ENCODE data around the gene AP5S1. TPM values are rescaled to one million over a fixed set of nuclear protein-coding genes. Genes with fewer than 3 reads are reported as not detected.

AP5S1 gene
- total and polyA plus RNA-seq, 10 donors = 5.3 to 19.0 (median 13.7) TPM

- no peak for DNase-seq
- Histone ChIP-seq H3K27ac (peak overlapping the region in 7 of 8 donors; percentile 85 to 96 (median 89)), H3K36me3 (no peaks in the 10 kb centered on the region), H3K4me1 (peaks cover 17 to 90% (median 65%) of the 10 kb centered on the region in 6 donors), H3K27me3 (replicated peaks in 1 of 7) (no peaks in the 10 kb centered on the region), H3K4me3 (no peak overlapping the region), H3K9me3 (no peaks in the 10 kb centered on the region)
- 79 to 86% (median 86%) methylated on average over 8 of the region's 8 CpGs for WGBS, 5 donors
- TF ChIP-seq POLR2A (IDR thresholded peaks at IDR 0.05) (no peak), POLR2AphosphoS5 (IDR thresholded peaks at IDR 0.05) (no peak), CTCF (IDR thresholded peaks at IDR 0.05 in 8 of 11, conservative IDR thresholded peaks at IDR 0.05 in 3 of 11) (no peak)
- intact Hi-C loops (cut with DNase I; ENCODE audit: low total_unique reads) = no loop called here
Observed at GRCh38 chr20:3812975-3813847, 7.1 kb upstream of the AP5S1 start.

GRCh38 chr20:3813848-3814581, 6.3 kb upstream of the AP5S1 start:
- no peaks in the 10 kb centered on the region for H3K9me3 ChIP-seq
- intact Hi-C loops (cut with DNase I; ENCODE audit: low total_unique reads) = no loop called here
- no peak overlapping the region for H3K4me3 ChIP-seq
- H3K27ac ChIP-seq = peak overlapping the region in 5 of 8 donors; percentile 85 to 96 (median 89)
- no peak for DNase-seq
- H3K27me3 ChIP-seq (replicated peaks in 1 of 7) = no peaks in the 10 kb centered on the region
- peaks cover 22 to 90% (median 69%) of the 10 kb centered on the region in 6 donors for H3K4me1 ChIP-seq
- TF ChIP-seq POLR2A (IDR thresholded peaks at IDR 0.05) = no peak
- TF ChIP-seq POLR2AphosphoS5 (IDR thresholded peaks at IDR 0.05) = no peak
- no peak for TF ChIP-seq CTCF (IDR thresholded peaks at IDR 0.05 in 8 of 11, conservative IDR thresholded peaks at IDR 0.05 in 3 of 11)
- no peaks in the 10 kb centered on the region for H3K36me3 ChIP-seq
- 83 to 92% (median 84%) methylated on average over 12 of the region's 12 CpGs for WGBS, 5 donors

- no peaks in the 10 kb centered on the region for H3K27me3 ChIP-seq (replicated peaks in 1 of 7)
- TF ChIP-seq CTCF (IDR thresholded peaks at IDR 0.05 in 8 of 11, conservative IDR thresholded peaks at IDR 0.05 in 3 of 11) (no peak), POLR2AphosphoS5 (IDR thresholded peaks at IDR 0.05) (no peak), POLR2A (IDR thresholded peaks at IDR 0.05) (no peak)
- WGBS, 5 donors = 73 to 91% (median 83%) methylated on average over 7 of the region's 7 CpGs
- H3K27ac ChIP-seq = peak overlapping the region in 4 of 8 donors; percentile 62 to 96 (median 72)
- H3K4me3 ChIP-seq = no peak overlapping the region
- no peaks in the 10 kb centered on the region for H3K36me3 ChIP-seq
- intact Hi-C loops (cut with DNase I; ENCODE audit: low total_unique reads) = no loop called here
- peaks cover 28 to 93% (median 73%) of the 10 kb centered on the region in 6 donors for H3K4me1 ChIP-seq
- no peak for DNase-seq
- H3K9me3 ChIP-seq = no peaks in the 10 kb centered on the region
Observed at GRCh38 chr20:3814928-3815495, 5.3 kb upstream of the AP5S1 start.

All from spleen (tissue), 11 donors.